A673 (cell line): ENCODE results near the gene PTPN5. TPM values are rescaled to one million over a fixed set of nuclear protein-coding genes. Genes with fewer than 3 reads are reported as not detected.
"Not testable (repeated sequence)": the region's sequence is repeated elsewhere in the genome, so short reads cannot be mapped to it uniquely, and the experiment has no call there.

Source experiments
- BruUV-seq: library from RNA; stranded (reverse); fragments of 400-500 nt; replicated peaks from 2 replicates; lab custom pipeline; 2021; lab: Mats Ljungman, UMichigan
- CTCF ChIA-PET: fragments of 300-600 bp; sonication (Branson Sonifier 250); formaldehyde crosslinking; loops from one replicate; lab custom pipeline; 2022; ENCODE audit warnings: antibody characterized with exemption; lab: Charles Lee
- POLR2A ChIA-PET: fragments of 300-600 bp; sonication (Branson Sonifier 250); formaldehyde crosslinking; loops from one replicate; lab custom pipeline; 2022; ENCODE audit warnings: antibody characterized with exemption; ENCODE audit not compliant: low non-redundant PET; lab: Charles Lee
- DNase-seq: peaks from one replicate; pipeline ENCODE4 v3.0.0-alpha.2; 2015; ENCODE audit warnings: low spot score
- H3K27ac ChIP-seq: fragments of 200-600 bp; sonication (generic); 2 replicates; pipeline ENCODE4 v1.5.1; 2016; ENCODE audit warnings: mixed run types, low read depth, mild to moderate bottlenecking, mixed read lengths, antibody characterized with exemption, low read length; ENCODE audit not compliant: poor library complexity, severe bottlenecking
- H3K27me3 ChIP-seq: fragments of 200-600 bp; sonication (generic); replicated peaks from 2 replicates; pipeline ENCODE4 v1.6.1; 2017; ENCODE audit warnings: mixed run types, low read depth, mild to moderate bottlenecking, mixed read lengths, antibody characterized with exemption, low read length; ENCODE audit not compliant: insufficient read depth, poor library complexity
- H3K36me3 ChIP-seq: fragments of 200-600 bp; sonication (generic); 2 replicates; pipeline ENCODE4 v1.6.1; 2016; ENCODE audit warnings: mixed run types, mild to moderate bottlenecking, mixed read lengths, antibody characterized with exemption, low read length; ENCODE audit not compliant: insufficient read depth, poor library complexity, severe bottlenecking
- H3K4me1 ChIP-seq: fragments of 200-600 bp; sonication (generic); 2 replicates; pipeline ENCODE4 v1.6.1; 2017; ENCODE audit warnings: mixed run types, mild to moderate bottlenecking, mixed read lengths, antibody characterized with exemption, low read length; ENCODE audit not compliant: insufficient read depth, poor library complexity, severe bottlenecking
- H3K4me3 ChIP-seq: fragments of 200-600 bp; sonication (generic); 2 replicates; pipeline ENCODE4 v1.5.1; 2016; ENCODE audit warnings: low read depth, mixed run types, mild to moderate bottlenecking, mixed read lengths, low read length; ENCODE audit not compliant: poor library complexity, severe bottlenecking
- H3K9me3 ChIP-seq: fragments of 200-600 bp; sonication (generic); 2 replicates; pipeline ENCODE4 v1.6.1; 2016; ENCODE audit warnings: mixed run types, low read depth, mild to moderate bottlenecking, mixed read lengths, antibody characterized with exemption, low read length; ENCODE audit not compliant: poor library complexity, severe bottlenecking
- CTCF ChIP-seq: fragments of 300-800, 200-600 bp; sonication (generic); conservative IDR thresholded peaks from 2 replicates; pipeline ENCODE4 v1.5.1; 2017; ENCODE audit warnings: low read depth, mild to moderate bottlenecking, antibody characterized with exemption, low read length, moderate library complexity, mixed read lengths
- EZH2 ChIP-seq: fragments of 200-600 bp; sonication (generic); IDR thresholded peaks from 2 replicates; pipeline ENCODE4 v1.6.1; 2017; ENCODE audit warnings: borderline replicate concordance, low read depth, mild to moderate bottlenecking, mixed read lengths, antibody characterized with exemption, low read length; ENCODE audit not compliant: poor library complexity, severe bottlenecking
- intact Hi-C: fragments of 100-400 bp; cut with micrococcal nuclease; formaldehyde crosslinking; loops from one replicate; pipeline ENCODE4 v1.10.0; 2022; ENCODE audit not compliant: unreplicated experiment
- total RNA-seq: library from RNA; stranded (reverse); gene quantifications from 2 replicates; pipeline ENCODE4 v1.2.3, GENCODE V29; 2021

Gene PTPN5
- total RNA-seq, 1 experiment from 2014 or later = 0.21 TPM

- Histone ChIP-seq H3K27ac (no peak overlapping the region), H3K9me3 (no peaks in the 10 kb centered on the region), H3K27me3 (no peaks in the 10 kb centered on the region), H3K4me3 (no peak overlapping the region), H3K4me1 (no peaks in the 10 kb centered on the region), H3K36me3 (no peaks in the 10 kb centered on the region)
- POLR2A ChIA-PET = no interaction called here
- BruUV-seq = no TSS peak
- intact Hi-C loops = no loop called here
- TF ChIP-seq CTCF (no peak), EZH2 (no peak)
- DNase-seq = no peak
- CTCF ChIA-PET = no interaction called here
Measured at GRCh38 chr11:18692941-18693760, 98.4 kb downstream of the PTPN5 start.

GRCh38 chr11:18691467-18692140 is 100.0 kb downstream of the PTPN5 start:
- H3K27ac ChIP-seq, intact Hi-C loops, CTCF ChIA-PET, H3K9me3 ChIP-seq, DNase-seq, BruUV-seq, H3K27me3 ChIP-seq, H3K4me3 ChIP-seq, POLR2A ChIA-PET, H3K4me1 ChIP-seq, H3K36me3 ChIP-seq: not testable (repeated sequence)

GRCh38 chr11:18684267-18684666 is 107.3 kb downstream of the PTPN5 start:
- Histone ChIP-seq H3K4me1 (no peaks in the 10 kb centered on the region), H3K4me3 (no peak overlapping the region), H3K27ac (no peak overlapping the region), H3K27me3 (no peaks in the 10 kb centered on the region), H3K9me3 (no peaks in the 10 kb centered on the region), H3K36me3 (no peaks in the 10 kb centered on the region)
- DNase-seq = no peak
- no TSS peak for BruUV-seq
- intact Hi-C loops = no loop called here
- CTCF ChIA-PET = no interaction called here
- POLR2A ChIA-PET = no interaction called here
- TF ChIP-seq CTCF (no peak), EZH2 (no peak)
